ENCODE measurements around the gene FN3KRP. TPM values are rescaled to one million over a fixed set of nuclear protein-coding genes. Genes with fewer than 3 reads are reported as not detected.

Gene FN3KRP
- total RNA-seq, 1 donor from 2014 or later: 18.2 TPM

GRCh38 chr17:82687871-82688270 is 28.6 kb upstream of the FN3KRP start:
- no peak for ATAC-seq

GRCh38 chr17:82689077-82689476 is 27.4 kb upstream of the FN3KRP start:
- no peak for ATAC-seq

GRCh38 chr17:82690786-82691489 is 25.6 kb upstream of the FN3KRP start:
- no peak for ATAC-seq

GRCh38 chr17:82691714-82692113 is 24.8 kb upstream of the FN3KRP start:
- no peak for ATAC-seq

- ATAC-seq: no peak
Measured at GRCh38 chr17:82692268-82692667, 24.2 kb upstream of the FN3KRP start.

- no peak for ATAC-seq
Measured at GRCh38 chr17:82693168-82693867, 23.2 kb upstream of the FN3KRP start.

GRCh38 chr17:82694647-82695046 is 21.9 kb upstream of the FN3KRP start:
- ATAC-seq: no peak

GRCh38 chr17:82696259-82696658 is 20.2 kb upstream of the FN3KRP start:
- ATAC-seq: no peak

- no peak for ATAC-seq
Measured at GRCh38 chr17:82696916-82697807, 19.3 kb upstream of the FN3KRP start.

GRCh38 chr17:82697808-82698064 is 18.8 kb upstream of the FN3KRP start:
- no peak for ATAC-seq

- peak; percentile 97 for ATAC-seq
Measured at GRCh38 chr17:82698065-82698973, 18.2 kb upstream of the FN3KRP start, which contains the start of gene RAB40B. TSS of gene RAB40B (minus strand) at chr17:82698698. CDS start at chr17:82698596, 102 bp downstream.

- ATAC-seq: peak; percentile 6
Measured at GRCh38 chr17:82698974-82699442, 17.5 kb upstream of the FN3KRP start.

GRCh38 chr17:82699551-82699950 is 17.0 kb upstream of the FN3KRP start:
- no peak for ATAC-seq

GRCh38 chr17:82702231-82702927 is 14.1 kb upstream of the FN3KRP start:
- ATAC-seq: no peak

- ATAC-seq: no peak
Measured at GRCh38 chr17:82703036-82703745, 13.3 kb upstream of the FN3KRP start.

GRCh38 chr17:82703935-82704865 is 12.3 kb upstream of the FN3KRP start:
- no peak for ATAC-seq

GRCh38 chr17:82704886-82705285 is 11.6 kb upstream of the FN3KRP start:
- no peak for ATAC-seq

GRCh38 chr17:82705756-82706155 is 10.8 kb upstream of the FN3KRP start:
- ATAC-seq: no peak

- ATAC-seq: no peak
Measured at GRCh38 chr17:82709024-82709675, 7.4 kb upstream of the FN3KRP start.

All from esophagus mucosa (tissue), 1 donor.